Measurements from ENCODE around the gene TRAF3IP1. TPM values are rescaled to one million over a fixed set of nuclear protein-coding genes. Genes with fewer than 3 reads are reported as not detected.

TRAF3IP1 gene
- total and polyA plus RNA-seq, 2 donors (not counting 1 experiment from before 2014, with no cell fraction given): 1.4 to 15.5 TPM

DNA sequence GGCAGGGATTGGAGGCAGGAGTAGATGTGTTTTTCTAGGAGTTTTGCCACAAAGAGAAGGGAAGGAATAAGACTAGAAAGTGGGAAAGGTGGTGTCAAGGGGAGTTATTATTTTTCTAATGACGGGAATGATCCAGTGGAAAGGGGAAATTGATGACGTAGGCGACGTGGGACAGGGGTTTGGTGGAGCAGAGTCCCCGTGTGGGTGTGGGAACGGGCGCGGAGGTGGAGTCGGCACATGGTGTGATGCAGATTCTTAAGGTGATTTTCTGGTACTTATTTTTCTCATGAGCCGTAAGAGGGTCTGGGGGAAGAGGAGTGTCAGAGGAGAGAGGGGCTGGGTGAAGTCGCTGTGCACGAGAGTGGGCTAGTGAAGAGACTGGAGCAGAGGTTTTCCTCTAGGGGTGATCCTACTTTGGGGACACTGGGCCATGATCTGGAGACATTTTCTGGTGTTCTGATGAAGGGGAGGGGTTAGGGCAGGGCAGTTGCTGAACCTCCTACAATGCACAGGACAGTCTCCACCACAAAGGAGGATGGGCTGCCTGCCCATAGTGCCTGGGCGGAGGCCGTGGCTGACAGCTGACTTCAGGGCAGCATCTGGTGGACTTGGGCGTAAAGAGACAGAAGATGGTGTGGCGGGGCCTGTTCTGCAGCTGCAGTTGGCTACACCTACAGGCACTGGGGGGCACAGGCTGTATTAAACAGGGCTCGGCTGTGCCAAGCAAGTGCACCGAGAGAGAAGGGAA lies 30.0 kb downstream of the TRAF3IP1 start:
- H3K4me1 ChIP-seq (ENCODE audit: control insufficient read depth in 2 of 2, insufficient read depth in 2 of 2, low read length in 2 of 2): peaks cover 0 to 12% of the 10 kb centered on the region in 2 donors

DNA sequence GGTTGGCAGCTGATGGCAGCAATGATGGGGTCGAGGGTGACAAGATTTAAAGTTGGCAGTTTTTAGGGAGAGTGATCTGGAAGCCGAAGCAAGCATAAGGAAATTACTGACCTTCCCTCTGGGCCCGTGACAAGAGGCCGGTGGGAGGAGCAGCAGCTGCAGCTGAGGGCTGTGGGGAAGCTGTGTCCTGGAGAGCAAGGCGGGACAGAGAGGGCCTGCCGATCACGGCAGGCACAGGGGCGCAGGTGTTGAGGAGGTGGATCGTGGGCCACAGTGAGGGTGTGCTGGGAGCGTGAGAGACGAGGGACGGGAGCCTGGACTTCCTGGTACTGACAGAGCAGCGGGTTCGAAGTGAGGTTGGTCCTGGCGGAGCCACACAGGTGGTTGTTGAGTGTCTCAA lies 31.0 kb downstream of the TRAF3IP1 start:
- H3K4me1 ChIP-seq (ENCODE audit: control insufficient read depth in 2 of 2, insufficient read depth in 2 of 2, low read length in 2 of 2): peaks cover 0 to 8% of the 10 kb centered on the region in 2 donors
- Mint-ChIP-seq H3K27ac (no peak overlapping the region), H3K4me1 (peaks cover 11% of the 10 kb centered on the region), H3K27me3 (no peaks in the 10 kb centered on the region), H3K9me3 (ENCODE audit: insufficient read depth) (no peaks in the 10 kb centered on the region), H3K4me3 (no peak overlapping the region)
- no peaks in the 10 kb centered on the region for H4K20me1 ChIP-seq (ENCODE audit: control insufficient read depth, insufficient read depth, low read length, poor library complexity, severe bottlenecking)
- no peak overlapping the region for H3K4me3 ChIP-seq (ENCODE audit: control extremely low read depth in 1 of 5, extremely low read depth in 1 of 5, insufficient read depth in 1 of 5, low read depth in 2 of 5, low read length in 4 of 5)
- peaks cover 0 to 4% of the 10 kb centered on the region in 2 experiments for H3K36me3 ChIP-seq (replicated peaks in 1 of 2; ENCODE audit: control extremely low read depth in 1 of 2, control insufficient read depth in 1 of 2, extremely low read depth in 1 of 2, insufficient read depth in 2 of 2, low read length in 1 of 2)
- no peak for TF ChIP-seq EZH2 (IDR thresholded peaks at IDR 0.05; ENCODE audit: borderline replicate concordance, insufficient read depth, low read depth, low read length, poor library complexity, severe bottlenecking)
- TF ChIP-seq, protein P1, sequence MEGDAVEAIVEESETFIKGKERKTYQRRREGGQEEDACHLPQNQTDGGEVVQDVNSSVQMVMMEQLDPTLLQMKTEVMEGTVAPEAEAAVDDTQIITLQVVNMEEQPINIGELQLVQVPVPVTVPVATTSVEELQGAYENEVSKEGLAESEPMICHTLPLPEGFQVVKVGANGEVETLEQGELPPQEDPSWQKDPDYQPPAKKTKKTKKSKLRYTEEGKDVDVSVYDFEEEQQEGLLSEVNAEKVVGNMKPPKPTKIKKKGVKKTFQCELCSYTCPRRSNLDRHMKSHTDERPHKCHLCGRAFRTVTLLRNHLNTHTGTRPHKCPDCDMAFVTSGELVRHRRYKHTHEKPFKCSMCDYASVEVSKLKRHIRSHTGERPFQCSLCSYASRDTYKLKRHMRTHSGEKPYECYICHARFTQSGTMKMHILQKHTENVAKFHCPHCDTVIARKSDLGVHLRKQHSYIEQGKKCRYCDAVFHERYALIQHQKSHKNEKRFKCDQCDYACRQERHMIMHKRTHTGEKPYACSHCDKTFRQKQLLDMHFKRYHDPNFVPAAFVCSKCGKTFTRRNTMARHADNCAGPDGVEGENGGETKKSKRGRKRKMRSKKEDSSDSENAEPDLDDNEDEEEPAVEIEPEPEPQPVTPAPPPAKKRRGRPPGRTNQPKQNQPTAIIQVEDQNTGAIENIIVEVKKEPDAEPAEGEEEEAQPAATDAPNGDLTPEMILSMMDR (IDR thresholded peaks at IDR 0.05): no peak
- ChIA-PET CTCF (no interaction called here), POLR2A (no interaction called here)
- H3K9ac ChIP-seq (ENCODE audit: low read length): no peak overlapping the region
- no peaks in the 10 kb centered on the region for H3K9me3 ChIP-seq (ENCODE audit: control extremely low read depth in 1 of 3, control insufficient read depth in 2 of 3, insufficient read depth in 1 of 3, low read length in 2 of 3)
- DNase-seq: no peak
- 98% methylated on average over 15 of the region's 15 CpGs for WGBS (ENCODE audit: insufficient coverage)
- no peak overlapping the region for H3K4me2 ChIP-seq (replicated peaks; ENCODE audit: low read depth, low read length, poor library complexity, severe bottlenecking)
- H3K27ac ChIP-seq (ENCODE audit: low read length in 2 of 2): no peak overlapping the region
- H3K79me2 ChIP-seq (ENCODE audit: control insufficient read depth, insufficient read depth, low read length): no peaks in the 10 kb centered on the region
- no peaks in the 10 kb centered on the region for H3K27me3 ChIP-seq (replicated peaks in 1 of 4; ENCODE audit: control extremely low read depth in 1 of 4, control insufficient read depth in 3 of 4, insufficient read depth in 4 of 4, low read length in 3 of 4)
- no peak overlapping the region for H2AFZ ChIP-seq (ENCODE audit: insufficient read depth, low read depth, low read length, poor library complexity, severe bottlenecking)
- intact Hi-C loops (cut with micrococcal nuclease): no loop called here
- ATAC-seq (ENCODE audit: low read depth): no peak

More for the DNA sequence above, 30.0 kb downstream of the TRAF3IP1 start:
- Histone ChIP-seq H3K36me3 (replicated peaks in 1 of 2; ENCODE audit: control extremely low read depth in 1 of 2, control insufficient read depth in 1 of 2, extremely low read depth in 1 of 2, insufficient read depth in 2 of 2, low read length in 1 of 2) (peaks cover 0 to 4% of the 10 kb centered on the region in 2 experiments), H3K27ac (ENCODE audit: low read length in 2 of 2) (no peak overlapping the region), H4K20me1 (ENCODE audit: control insufficient read depth, insufficient read depth, low read length, poor library complexity, severe bottlenecking) (no peaks in the 10 kb centered on the region), H3K4me2 (replicated peaks; ENCODE audit: low read depth, low read length, poor library complexity, severe bottlenecking) (no peak overlapping the region), H2AFZ (ENCODE audit: insufficient read depth, low read depth, low read length, poor library complexity, severe bottlenecking) (no peak overlapping the region), H3K9ac (ENCODE audit: low read length) (no peak overlapping the region), H3K27me3 (replicated peaks in 1 of 4; ENCODE audit: control extremely low read depth in 1 of 4, control insufficient read depth in 3 of 4, insufficient read depth in 4 of 4, low read length in 3 of 4) (no peaks in the 10 kb centered on the region), H3K79me2 (ENCODE audit: control insufficient read depth, insufficient read depth, low read length) (no peaks in the 10 kb centered on the region), H3K4me3 (ENCODE audit: control extremely low read depth in 1 of 5, extremely low read depth in 1 of 5, insufficient read depth in 1 of 5, low read depth in 2 of 5, low read length in 4 of 5) (no peak overlapping the region), H3K9me3 (ENCODE audit: control extremely low read depth in 1 of 3, control insufficient read depth in 2 of 3, insufficient read depth in 1 of 3, low read length in 2 of 3) (no peaks in the 10 kb centered on the region)
- 97% methylated on average over 18 of the region's 18 CpGs for whole genome bisulfite sequencing (ENCODE audit: insufficient coverage)
- Mint-ChIP-seq H3K27me3 (no peaks in the 10 kb centered on the region), H3K4me3 (no peak overlapping the region), H3K9me3 (ENCODE audit: insufficient read depth) (no peaks in the 10 kb centered on the region), H3K4me1 (peaks cover 11% of the 10 kb centered on the region), H3K27ac (no peak overlapping the region)
- intact Hi-C loops (cut with micrococcal nuclease): no loop called here
- TF ChIP-seq EZH2 (IDR thresholded peaks at IDR 0.05; ENCODE audit: borderline replicate concordance, insufficient read depth, low read depth, low read length, poor library complexity, severe bottlenecking): no peak
- TF ChIP-seq, protein P1 (IDR thresholded peaks at IDR 0.05): no peak
- ChIA-PET CTCF (no interaction called here), POLR2A (no interaction called here)
- no peak for DNase-seq
- ATAC-seq (ENCODE audit: low read depth): no peak

Data from B cell (primary cell).